Activated CD4-positive, alpha-beta T cell treated with anti-CD3 and anti-CD28 coated beads for 36 hours (primary cell): Measurements from ENCODE around the gene PRKAR1B. TPM values are rescaled to one million over a fixed set of nuclear protein-coding genes. Genes with fewer than 3 reads are reported as not detected.

Experiments used
- ATAC-seq: fragments of 200-7000 bp; cut with Tn5 transposase; one replicate; pipeline ENCODE4 v1.10.0; 2021; ENCODE audit warnings: mild to moderate bottlenecking, moderate library complexity
- CTCF ChIA-PET: fragments of 350-600 bp; sonication (Branson Sonifier 250); formaldehyde crosslinking; loops from one replicate; lab custom pipeline; 2021; ENCODE audit warnings: antibody characterized with exemption; lab: Charles Lee
- POLR2A ChIA-PET: fragments of 350-600 bp; sonication (Branson Sonifier 250); formaldehyde crosslinking; loops from one replicate; lab custom pipeline; 2021; ENCODE audit warnings: antibody characterized with exemption, inconsistent platforms; lab: Charles Lee
- DNase-seq: peaks from one replicate; pipeline ENCODE4 v3.0.0-alpha.2; 2020
- H3K27ac Mint-ChIP-seq: one replicate; pipeline ENCODE4 v1.8.0; 2021; ENCODE audit warnings: mixed read lengths
- H3K27me3 Mint-ChIP-seq: one replicate; pipeline ENCODE4 v1.8.0; 2021; ENCODE audit warnings: mixed read lengths
- H3K36me3 Mint-ChIP-seq: one replicate; pipeline ENCODE4 v1.8.0; 2021; ENCODE audit warnings: low read depth, mixed read lengths
- H3K4me1 Mint-ChIP-seq: one replicate; pipeline ENCODE4 v1.8.0; 2021; ENCODE audit warnings: mixed read lengths
- H3K4me3 Mint-ChIP-seq: one replicate; pipeline ENCODE4 v1.8.0; 2021; ENCODE audit warnings: mild to moderate bottlenecking, moderate library complexity, mixed read lengths
- H3K9me3 Mint-ChIP-seq: one replicate; pipeline ENCODE4 v1.8.0; 2021; ENCODE audit warnings: low read depth, mixed read lengths
- intact Hi-C, 2 experiments: fragments of 100-400 bp; cut with DNase I in 1 of 2; cut with micrococcal nuclease in 1 of 2; formaldehyde crosslinking; loops; one replicate each; pipeline versions ENCODE4 v1.14.2 to v1.15.1; 2022 to 2024; cut with DNase I, micrococcal nuclease
- total RNA-seq, 2 experiments: library from RNA; stranded (reverse); gene quantifications; one replicate each; pipeline ENCODE4 v1.2.3, GENCODE V29; 2021

Gene PRKAR1B
- total RNA-seq, 2 experiments from 2014 or later, result 37.0 to 41.0 TPM

DNA sequence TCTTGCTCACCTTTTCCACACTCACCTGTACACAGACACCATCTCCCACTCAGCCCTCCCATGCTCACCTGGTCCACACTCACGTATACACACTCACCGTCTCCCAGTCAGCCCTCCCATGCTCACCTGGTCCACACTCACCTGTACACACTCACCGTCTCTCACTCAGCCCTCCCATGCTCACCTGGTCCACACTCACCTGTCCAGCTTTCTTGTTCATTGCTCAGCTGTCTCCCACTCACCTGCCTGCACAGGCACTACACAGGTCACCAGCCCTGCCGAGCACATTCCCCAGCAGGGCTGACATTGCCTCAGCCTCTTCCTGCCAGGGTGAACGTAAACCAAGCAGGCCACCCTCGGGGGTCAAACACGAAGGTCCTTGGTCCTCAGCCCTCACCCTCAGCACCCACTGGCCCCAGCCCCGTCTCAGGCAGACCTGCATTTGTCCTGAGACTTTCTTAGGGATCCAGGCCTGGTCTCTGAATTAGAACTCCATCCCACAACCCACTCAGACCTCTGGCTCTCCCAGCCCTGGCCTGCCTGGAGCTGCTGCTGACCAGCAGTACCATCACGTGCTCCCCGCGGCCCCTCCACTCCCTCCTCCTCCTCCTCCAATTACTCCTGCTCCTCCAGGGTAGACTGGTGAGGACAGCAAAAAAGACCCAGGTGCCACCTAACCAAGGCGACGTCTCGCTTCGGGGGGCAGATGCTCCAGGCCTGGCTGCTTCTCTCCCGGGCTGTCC, 13.4 kb downstream of the PRKAR1B start:
- Mint-ChIP-seq H3K36me3 (peaks cover 11% of the 10 kb centered on the region), H3K27me3 (no peaks in the 10 kb centered on the region), H3K9me3 (no peaks in the 10 kb centered on the region), H3K27ac (peak overlapping the region; percentile 53), H3K4me3 (peak overlapping the region; percentile 46), H3K4me1 (peaks cover 6% of the 10 kb centered on the region)
- ATAC-seq (no peak), DNase-seq (no peak)
- CTCF ChIA-PET, result no interaction called here
- intact Hi-C loops, result no loop called here
- POLR2A ChIA-PET, result no interaction called here

DNA sequence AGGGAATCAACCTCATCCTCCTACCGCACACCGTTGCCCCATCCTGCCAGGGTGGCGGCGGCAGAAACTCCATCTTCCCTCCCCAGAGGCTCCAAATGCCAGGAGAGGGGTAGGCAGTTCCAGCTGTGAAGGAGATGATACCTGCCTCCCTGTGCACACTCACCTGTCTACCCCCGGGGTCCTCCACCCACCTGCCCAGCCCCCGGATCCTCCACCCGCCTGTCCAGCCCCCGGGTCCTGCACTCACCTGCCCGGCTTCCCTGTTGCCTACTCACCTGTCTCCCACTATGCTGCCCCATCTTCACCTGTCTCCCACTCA, 14.0 kb downstream of the PRKAR1B start:
- Mint-ChIP-seq H3K27ac (peak overlapping the region; percentile 53), H3K27me3 (no peaks in the 10 kb centered on the region), H3K36me3 (peaks cover 10% of the 10 kb centered on the region), H3K4me1 (peaks cover 6% of the 10 kb centered on the region), H3K9me3 (no peaks in the 10 kb centered on the region), H3K4me3 (peak overlapping the region; percentile 46)
- POLR2A ChIA-PET, result no interaction called here
- ATAC-seq (no peak), DNase-seq (no peak)
- intact Hi-C loops, result no loop called here
- CTCF ChIA-PET, result no interaction called here

DNA sequence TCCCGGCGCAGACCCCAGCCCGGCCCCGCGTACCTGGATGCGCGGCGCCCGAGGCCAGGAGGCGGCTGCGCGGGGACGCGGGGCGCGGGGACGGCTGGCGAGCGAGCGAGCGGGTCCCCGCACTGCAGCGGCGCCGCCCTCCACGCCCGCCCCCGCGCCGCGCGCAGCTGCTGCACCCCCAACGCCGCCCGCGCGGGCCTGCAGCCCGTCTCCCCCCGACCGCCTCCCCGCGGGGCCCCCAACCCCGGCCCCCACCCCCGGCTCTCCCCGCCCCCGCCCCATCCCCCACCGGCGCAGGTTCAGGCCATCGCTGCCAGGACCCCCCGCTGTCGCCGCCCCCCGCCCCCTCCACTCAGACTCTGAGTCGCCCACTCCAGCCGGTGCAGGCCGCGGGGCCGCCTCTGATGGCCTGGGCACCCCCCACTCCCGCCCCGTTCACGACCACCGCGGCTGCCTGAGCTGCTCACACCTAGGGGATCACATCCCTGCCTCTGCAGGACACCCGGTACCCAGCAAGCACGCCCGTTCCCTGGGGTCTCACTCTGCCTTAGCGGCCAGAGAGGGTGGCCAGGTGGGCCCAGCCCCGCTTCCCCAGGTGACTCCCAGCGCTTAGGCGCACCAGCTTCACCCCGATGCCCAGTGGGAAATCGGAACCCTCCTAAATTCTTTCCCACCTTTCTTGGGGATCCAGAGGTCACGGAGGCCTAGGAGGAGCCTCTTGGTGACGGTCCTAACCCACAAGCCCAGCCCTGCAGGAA, 14.5 kb downstream of the PRKAR1B start:
- H3K27ac Mint-ChIP-seq, result no peak overlapping the region
- DNase-seq, result peak; percentile 34
- ChIA-PET CTCF (no interaction called here), POLR2A (no interaction called here)
- intact Hi-C loops, result no loop called here
- H3K4me3 Mint-ChIP-seq, result peak overlapping the region; percentile 40
- ATAC-seq, result peak; percentile 64
- no peaks in the 10 kb centered on the region for H3K9me3 Mint-ChIP-seq
- H3K27me3 Mint-ChIP-seq, result no peaks in the 10 kb centered on the region
- H3K4me1 Mint-ChIP-seq, result peaks cover 6% of the 10 kb centered on the region
- H3K36me3 Mint-ChIP-seq, result peaks cover 14% of the 10 kb centered on the region

DNA sequence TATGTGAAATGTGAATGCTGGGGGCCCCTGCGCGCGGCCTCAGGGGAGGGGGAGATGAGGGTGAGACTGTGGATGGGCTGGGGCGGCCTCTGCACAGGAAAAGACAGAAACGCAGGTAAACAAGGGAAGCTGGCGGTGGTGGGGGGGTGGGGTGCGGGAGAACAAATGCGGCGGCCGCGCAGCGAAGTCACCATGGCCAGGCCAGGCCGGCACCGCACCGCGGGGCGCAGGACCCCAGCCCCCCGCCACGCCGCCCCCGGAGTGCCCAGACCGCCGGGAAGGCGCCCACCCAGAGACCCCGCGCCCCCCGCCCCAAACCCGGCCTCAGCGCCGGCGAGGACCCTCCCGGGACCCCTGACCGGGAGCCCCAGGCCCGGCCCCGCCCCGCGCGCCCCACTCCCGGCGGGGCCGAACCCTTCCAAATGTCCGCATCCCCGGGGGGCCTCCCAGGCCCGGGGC, 15.1 kb downstream of the PRKAR1B start:
- ChIA-PET CTCF (interaction anchor here (1.4 kb wide), 1 partner anchor 12 kb away, joined by 5 read pairs; no protein-coding TSS in a partner anchor), POLR2A (no interaction called here)
- Mint-ChIP-seq H3K4me3 (no peak overlapping the region), H3K27ac (no peak overlapping the region), H3K4me1 (peaks cover 6% of the 10 kb centered on the region), H3K27me3 (no peaks in the 10 kb centered on the region), H3K9me3 (no peaks in the 10 kb centered on the region), H3K36me3 (peaks cover 19% of the 10 kb centered on the region)
- intact Hi-C loops, result no loop called here
- ATAC-seq (no peak), DNase-seq (no peak)

DNA sequence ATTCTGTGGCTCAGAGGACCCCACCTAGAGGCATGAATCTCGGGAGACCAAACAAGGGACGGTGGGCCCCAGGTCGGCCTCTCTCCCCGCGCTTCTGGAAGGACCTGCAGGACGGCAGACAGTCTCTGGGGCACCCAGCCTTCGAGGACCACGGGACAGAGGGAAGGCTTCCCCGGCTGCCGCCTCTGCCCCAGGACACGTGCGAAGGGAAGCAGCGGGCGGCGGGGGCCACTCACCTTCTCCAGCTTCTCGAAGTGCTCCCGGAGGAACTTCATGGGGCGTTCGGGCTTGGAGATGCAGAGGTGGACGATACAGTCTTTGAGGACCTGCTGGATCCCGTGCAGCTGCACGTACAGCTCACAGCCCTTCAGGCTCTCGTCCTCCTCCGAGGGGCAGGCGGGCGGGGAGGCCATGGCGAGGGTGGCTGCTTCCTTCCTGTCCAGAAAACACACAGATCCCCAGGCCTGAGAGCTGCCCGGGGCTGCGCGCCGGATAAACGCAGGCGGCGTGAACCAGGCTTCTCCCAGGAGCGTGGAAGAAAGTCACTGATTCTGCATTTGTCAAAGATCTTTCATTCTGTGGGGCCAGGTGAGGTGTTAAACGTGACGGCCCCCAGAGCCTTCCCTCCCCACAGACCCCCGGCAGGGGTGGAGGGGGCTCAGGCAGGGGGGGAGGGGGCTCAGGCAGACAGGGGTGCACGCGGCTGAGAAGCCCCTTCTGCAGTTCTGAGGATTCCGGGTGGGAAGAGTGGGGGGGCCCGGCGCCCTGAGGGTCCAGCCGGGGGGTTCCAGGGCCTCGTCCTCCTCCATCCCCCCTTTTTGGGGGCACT, 15.8 kb downstream of the PRKAR1B start:
- Mint-ChIP-seq H3K4me3 (peak overlapping the region; percentile 38), H3K36me3 (peaks cover 19% of the 10 kb centered on the region), H3K9me3 (no peaks in the 10 kb centered on the region), H3K27ac (no peak overlapping the region), H3K4me1 (peaks cover 6% of the 10 kb centered on the region), H3K27me3 (no peaks in the 10 kb centered on the region)
- no peak for DNase-seq
- POLR2A ChIA-PET, result interaction anchor here (0.6 kb wide), 1 partner anchor 45 kb away, joined by 3 read pairs; no protein-coding TSS in a partner anchor
- intact Hi-C loops, result no loop called here
- ATAC-seq, result no peak
- CTCF ChIA-PET, result interaction anchor here (0.6 to 1.4 kb wide), 2 partner anchors 12 to 24 kb away, joined by 3 to 5 read pairs; no protein-coding TSS in a partner anchor

DNA sequence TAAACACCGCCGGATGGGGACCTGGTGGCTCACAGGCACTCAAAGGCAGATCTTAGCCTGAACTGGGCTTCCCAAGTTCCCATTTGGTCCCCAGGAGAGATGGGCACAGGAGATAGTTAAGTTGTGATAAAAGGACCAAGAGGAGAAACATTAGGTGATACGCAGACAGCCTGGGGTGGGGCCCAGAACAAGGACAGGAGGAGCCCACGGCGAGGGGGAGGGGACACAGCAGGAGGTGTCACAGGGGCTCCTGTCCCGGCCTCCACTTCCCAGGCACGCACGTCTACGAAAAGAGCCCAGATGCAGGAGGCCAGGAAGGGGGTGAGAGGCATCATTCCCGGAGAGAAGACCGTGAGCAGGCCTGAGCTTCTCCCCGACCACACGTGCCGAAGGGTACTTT, 16.9 kb downstream of the PRKAR1B start:
- Mint-ChIP-seq H3K4me3 (no peak overlapping the region), H3K27me3 (no peaks in the 10 kb centered on the region), H3K9me3 (no peaks in the 10 kb centered on the region), H3K4me1 (peaks cover 6% of the 10 kb centered on the region), H3K27ac (no peak overlapping the region), H3K36me3 (peaks cover 21% of the 10 kb centered on the region)
- no peak for ATAC-seq
- intact Hi-C loops, result no loop called here
- CTCF ChIA-PET, result interaction anchor here (1.4 kb wide), 1 partner anchor 11 kb away, joined by 5 read pairs; no protein-coding TSS in a partner anchor
- POLR2A ChIA-PET, result interaction anchor here (0.6 kb wide), 1 partner anchor 44 kb away, joined by 3 read pairs; no protein-coding TSS in a partner anchor
- no peak for DNase-seq

DNA sequence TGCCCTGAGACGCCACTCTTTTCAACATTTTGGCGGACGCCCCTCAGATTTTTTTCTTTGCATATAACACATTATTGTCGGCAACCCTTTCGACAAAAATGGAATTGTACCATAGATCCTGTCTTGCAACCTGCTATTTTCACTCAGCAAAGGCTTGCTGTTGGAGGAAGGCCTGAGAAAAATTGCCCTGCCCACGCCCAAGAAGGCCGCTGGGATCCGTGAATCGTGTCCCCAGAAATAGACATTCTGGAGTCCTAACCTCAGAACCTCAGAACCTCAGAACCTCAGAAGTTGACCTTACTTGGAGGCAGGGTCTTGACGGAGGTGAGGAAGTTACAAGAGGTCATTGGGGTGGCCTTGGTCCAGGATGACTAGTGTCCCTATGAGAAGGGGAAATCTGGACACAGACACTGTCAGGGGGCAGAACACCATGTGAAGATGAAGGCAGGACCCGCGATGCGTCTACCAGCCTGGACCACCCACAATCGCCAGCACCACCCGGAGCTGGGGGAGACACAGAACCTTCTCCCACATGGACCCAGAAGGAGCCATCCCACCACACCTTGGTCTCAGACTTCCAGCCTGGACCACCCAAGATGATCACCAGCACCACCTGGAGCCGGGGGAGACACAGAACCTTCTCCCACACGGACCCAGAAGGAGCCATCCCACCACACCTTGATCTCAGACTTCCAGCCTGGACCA, 19.6 kb downstream of the PRKAR1B start:
- Mint-ChIP-seq H3K27ac (no peak overlapping the region), H3K9me3 (peaks cover 6% of the 10 kb centered on the region), H3K36me3 (peaks cover 34% of the 10 kb centered on the region), H3K4me3 (no peak overlapping the region), H3K4me1 (no peaks in the 10 kb centered on the region), H3K27me3 (no peaks in the 10 kb centered on the region)
- no peak for DNase-seq
- CTCF ChIA-PET, result no interaction called here
- ATAC-seq, result no peak
- POLR2A ChIA-PET, result no interaction called here
- intact Hi-C loops, result no loop called here

DNA sequence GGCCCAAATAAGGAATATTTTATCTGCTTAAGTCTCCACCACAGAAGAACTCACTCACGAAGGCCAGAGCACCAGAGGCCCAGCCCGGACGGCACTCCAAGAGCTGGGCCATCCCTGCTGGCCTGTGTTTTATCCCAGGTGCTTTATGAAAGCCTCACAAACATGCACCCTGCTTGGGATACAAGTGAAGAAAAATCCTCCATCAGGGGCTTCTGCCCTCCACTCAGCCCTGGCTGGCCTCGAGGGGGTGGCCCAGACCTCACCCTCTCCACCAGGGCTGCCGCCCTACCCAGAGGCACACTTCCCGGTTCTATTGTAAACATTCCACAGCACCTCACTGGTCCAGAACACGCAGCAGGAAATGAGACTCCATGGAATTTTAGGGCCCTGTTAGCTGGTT, 20.4 kb downstream of the PRKAR1B start:
- Mint-ChIP-seq H3K36me3 (peaks cover 34% of the 10 kb centered on the region), H3K4me1 (peaks cover under 1% of the 10 kb centered on the region), H3K4me3 (no peak overlapping the region), H3K27me3 (no peaks in the 10 kb centered on the region), H3K9me3 (peaks cover 6% of the 10 kb centered on the region), H3K27ac (no peak overlapping the region)
- intact Hi-C loops, result no loop called here
- ChIA-PET POLR2A (no interaction called here), CTCF (no interaction called here)
- DNase-seq (no peak), ATAC-seq (no peak)

DNA sequence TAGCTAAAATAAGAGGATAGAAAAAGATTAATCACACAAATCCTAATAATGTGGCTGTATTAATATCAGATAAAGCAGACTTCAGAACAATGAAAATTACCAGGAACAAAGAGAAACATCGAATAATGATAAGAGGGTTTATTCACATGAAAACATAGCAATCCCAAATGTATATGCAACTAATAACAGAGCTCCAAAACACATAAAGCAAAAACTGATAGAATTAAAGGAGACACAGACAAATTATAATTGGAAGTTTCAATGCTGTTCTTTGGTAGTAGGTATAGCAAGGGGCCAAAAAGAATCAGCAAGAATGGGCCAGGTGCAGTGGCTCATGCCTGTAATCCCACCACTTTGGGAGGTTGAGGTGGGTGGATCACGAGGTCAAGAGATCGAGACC, 24.0 kb downstream of the PRKAR1B start:
- no peaks in the 10 kb centered on the region for H3K27me3 Mint-ChIP-seq
- no peak overlapping the region for H3K27ac Mint-ChIP-seq
- POLR2A ChIA-PET, result interaction anchor here (0.6 kb wide), 1 partner anchor 371 kb away, joined by 3 read pairs; no protein-coding TSS in a partner anchor
- intact Hi-C loops, result no loop called here
- peaks cover 6% of the 10 kb centered on the region for H3K9me3 Mint-ChIP-seq
- ATAC-seq, result no peak
- H3K4me1 Mint-ChIP-seq, result peaks cover 5% of the 10 kb centered on the region
- no peak for DNase-seq
- H3K36me3 Mint-ChIP-seq, result peaks cover 28% of the 10 kb centered on the region
- CTCF ChIA-PET, result interaction anchor here (0.6 kb wide), 1 partner anchor 319 kb away, joined by 3 read pairs; no protein-coding TSS in a partner anchor
- H3K4me3 Mint-ChIP-seq, result no peak overlapping the region

DNA sequence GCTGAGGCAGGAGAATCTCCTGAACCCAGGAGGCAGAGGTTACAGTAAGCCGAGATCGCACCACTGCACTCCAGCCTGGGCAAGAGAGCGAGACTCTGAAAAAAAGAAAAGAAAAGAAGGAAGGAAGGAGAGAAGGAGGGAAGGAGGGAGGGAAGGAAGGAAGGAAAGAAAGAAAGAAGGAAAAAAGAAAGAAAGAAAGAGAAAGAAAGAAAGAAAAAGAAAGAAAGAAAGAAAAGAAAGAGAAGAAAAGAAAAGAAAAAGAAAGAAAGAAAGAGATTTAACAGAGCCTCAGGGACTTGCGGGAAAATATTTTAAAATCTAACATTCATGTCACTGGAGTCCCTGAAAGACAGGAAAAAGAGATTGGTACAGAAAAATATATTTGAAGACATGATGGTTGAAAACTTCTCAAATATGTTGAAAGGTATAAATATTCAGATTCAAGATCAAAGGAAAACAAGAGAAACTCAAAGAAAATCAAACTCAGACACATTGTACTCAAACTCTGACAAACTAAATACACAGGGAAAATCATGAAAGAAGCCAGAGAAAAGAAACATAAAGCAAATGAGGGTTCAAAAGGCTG, 25.9 kb downstream of the PRKAR1B start:
- Mint-ChIP-seq H3K27me3 (no peaks in the 10 kb centered on the region), H3K4me1 (peaks cover 5% of the 10 kb centered on the region), H3K27ac (no peak overlapping the region), H3K36me3 (peaks cover 23% of the 10 kb centered on the region), H3K4me3 (no peak overlapping the region), H3K9me3 (peaks cover 6% of the 10 kb centered on the region)
- ATAC-seq (no peak), DNase-seq (no peak)
- POLR2A ChIA-PET, result no interaction called here
- intact Hi-C loops, result no loop called here
- CTCF ChIA-PET, result no interaction called here
